HEK293 (cell line): Measurements from ENCODE around the gene BEST3.

Experiments
- CTCF ChIA-PET: fragments of 350-600 bp; formaldehyde crosslinking; extraction: SDS; loops from one replicate; lab custom pipeline; 2021; ENCODE audit warnings: antibody characterized with exemption; lab: Yijun Ruan, JAX
- POLR2A ChIA-PET: fragments of 300-600 bp; formaldehyde crosslinking; extraction: SDS; loops from one replicate; lab custom pipeline; 2020; ENCODE audit warnings: antibody characterized with exemption, inconsistent platforms; lab: Yijun Ruan, JAX
- H3K27ac ChIP-seq: fragments of 200-500 bp; sonication (Bioruptor generic); 2 replicates; pipeline ENCODE4 v1.5.1; 2014; ENCODE audit warnings: low read depth, low read length, control low read depth, inconsistent platforms; ENCODE audit errors: extremely low read depth
- H3K36me3 ChIP-seq, 2 experiments: fragments of 200-500 bp in 1 of 2; sonication (Bioruptor generic) in 1 of 2; 1 replicate in 1 of 2; 2 replicates in 1 of 2; pipeline ENCODE4 v1.5.1; 2014 to 2017; ENCODE audit warnings: inconsistent platforms in 2 of 2, low read length in 2 of 2; ENCODE audit not compliant: control insufficient read depth in 2 of 2, insufficient read depth in 1 of 2
- H3K4me1 ChIP-seq: fragments of 200-500 bp; sonication (Bioruptor generic); 2 replicates; pipeline ENCODE4 v1.5.1; 2014; ENCODE audit warnings: mild to moderate bottlenecking, low read length, inconsistent platforms; ENCODE audit not compliant: control insufficient read depth, insufficient read depth
- H3K4me3 ChIP-seq: 2 replicates; pipeline ENCODE4 v1.5.1; 2011; ENCODE audit warnings: low read depth, mild to moderate bottlenecking, control low read depth, low read length, moderate library complexity
- H3K9me3 ChIP-seq: fragments of 200-500 bp; sonication (Bioruptor generic); 2 replicates; pipeline ENCODE4 v1.5.1; 2014; ENCODE audit warnings: low read depth, low read length, inconsistent platforms; ENCODE audit not compliant: control insufficient read depth, insufficient read depth
- BCL6B ChIP-seq: fragments of 450-650 bp; formaldehyde crosslinking; IDR thresholded peaks from 2 replicates; pipeline ENCODE4 v1.5.1; 2017; ENCODE audit warnings: missing biosample characterization, missing genetic modification characterization
- IKZF3 ChIP-seq: fragments of 450-650 bp; IDR thresholded peaks from 2 replicates; pipeline ENCODE4 v1.5.0; 2018; ENCODE audit warnings: missing biosample characterization, mild to moderate bottlenecking, missing genetic modification characterization, moderate library complexity
- PBX3 ChIP-seq: sonication (generic); formaldehyde crosslinking; IDR thresholded peaks from 2 replicates; pipeline ENCODE4 v1.8.1; 2022; ENCODE audit warnings: mild to moderate bottlenecking, moderate library complexity, missing genetic modification reagents
- SP3 ChIP-seq: fragments of 450-650 bp; formaldehyde crosslinking; IDR thresholded peaks from 2 replicates; pipeline ENCODE4 v1.5.1; 2016; ENCODE audit warnings: missing biosample characterization, missing genetic modification characterization
- YY2 ChIP-seq: fragments of 450-650 bp; formaldehyde crosslinking; IDR thresholded peaks from 2 replicates; pipeline ENCODE4 v1.5.1; 2016; ENCODE audit warnings: missing biosample characterization, missing genetic modification characterization
- ZBTB11 ChIP-seq: fragments of 450-650 bp; formaldehyde crosslinking; conservative IDR thresholded peaks from 2 replicates; pipeline ENCODE4 v1.5.1; 2016; ENCODE audit warnings: low read depth, missing biosample characterization, missing genetic modification characterization
- ZBTB17 ChIP-seq: fragments of 450-650 bp; formaldehyde crosslinking; IDR thresholded peaks from 2 replicates; pipeline ENCODE4 v1.5.1; 2016; ENCODE audit warnings: missing biosample characterization, missing genetic modification characterization
- ZBTB6 ChIP-seq: fragments of 450-650 bp; formaldehyde crosslinking; IDR thresholded peaks from 2 replicates; pipeline ENCODE4 v1.5.1; 2017; ENCODE audit warnings: missing biosample characterization, missing genetic modification characterization
- ZIC2 ChIP-seq: fragments of 450-650 bp; formaldehyde crosslinking; IDR thresholded peaks from 2 replicates; pipeline ENCODE4 v1.5.1; 2016; ENCODE audit warnings: missing biosample characterization, missing genetic modification characterization
- ZNF10 ChIP-seq: fragments of 450-650 bp; formaldehyde crosslinking; IDR thresholded peaks from 2 replicates; pipeline ENCODE4 v1.5.1; 2017; ENCODE audit warnings: missing biosample characterization, missing genetic modification characterization
- ZNF157 ChIP-seq: fragments of 450-650 bp; formaldehyde crosslinking; IDR thresholded peaks from 2 replicates; pipeline ENCODE4 v1.5.1; 2016; ENCODE audit warnings: missing biosample characterization, missing genetic modification characterization
- ZNF2 ChIP-seq: fragments of 450-650 bp; formaldehyde crosslinking; IDR thresholded peaks from 2 replicates; pipeline ENCODE4 v1.5.1; 2016; ENCODE audit warnings: missing biosample characterization, missing genetic modification characterization
- ZNF280C ChIP-seq: fragments of 450-650 bp; formaldehyde crosslinking; IDR thresholded peaks from 2 replicates; pipeline ENCODE4 v1.5.1; 2016; ENCODE audit warnings: missing biosample characterization, missing genetic modification characterization
- ZNF394 ChIP-seq: fragments of 450-650 bp; formaldehyde crosslinking; IDR thresholded peaks from 2 replicates; pipeline ENCODE4 v1.5.1; 2016; ENCODE audit warnings: missing biosample characterization, missing genetic modification characterization, mild to moderate bottlenecking, moderate library complexity, borderline replicate concordance
- ZNF423 ChIP-seq: fragments of 450-650 bp; formaldehyde crosslinking; IDR thresholded peaks from 2 replicates; pipeline ENCODE4 v1.5.1; 2016; ENCODE audit warnings: missing biosample characterization, missing genetic modification characterization
- ZNF600 ChIP-seq: fragments of 450-650 bp; formaldehyde crosslinking; IDR thresholded peaks from 2 replicates; pipeline ENCODE4 v1.5.1; 2016; ENCODE audit warnings: missing biosample characterization, missing genetic modification characterization
- ZNF639 ChIP-seq: fragments of 450-650 bp; formaldehyde crosslinking; IDR thresholded peaks from 2 replicates; pipeline ENCODE4 v1.5.1; 2016; ENCODE audit warnings: missing biosample characterization, missing genetic modification characterization
- ZNF701 ChIP-seq: fragments of 450-650 bp; formaldehyde crosslinking; IDR thresholded peaks from 2 replicates; pipeline ENCODE4 v1.5.1; 2016; ENCODE audit warnings: missing biosample characterization, missing genetic modification characterization
- ZNF747 ChIP-seq: fragments of 450-650 bp; formaldehyde crosslinking; IDR thresholded peaks from 2 replicates; pipeline ENCODE4 v1.5.1; 2016; ENCODE audit warnings: missing biosample characterization, missing genetic modification characterization
- ZNF76 ChIP-seq: fragments of 450-650 bp; formaldehyde crosslinking; IDR thresholded peaks from 2 replicates; pipeline ENCODE4; 2016; ENCODE audit warnings: low read depth, missing biosample characterization, missing genetic modification characterization, borderline replicate concordance
- ZSCAN4 ChIP-seq: fragments of 450-650 bp; formaldehyde crosslinking; IDR thresholded peaks from 2 replicates; pipeline ENCODE4 v1.5.1; 2017; ENCODE audit warnings: missing biosample characterization, missing genetic modification characterization
- TF ChIP-seq, protein P1 (sequence below): fragments of 450-650 bp; formaldehyde crosslinking; IDR thresholded peaks from 2 replicates; pipeline ENCODE4 v1.5.1; 2016; ENCODE audit warnings: missing biosample characterization, missing genetic modification characterization

Gene BEST3

GRCh38 chr12:69688471-69689427 is 10.4 kb downstream of the BEST3 start (continued):
- TF ChIP-seq ZSCAN4 (tag by site-specific recombination): no peak
- TF ChIP-seq ZBTB6 (tag by site-specific recombination): no peak
- TF ChIP-seq ZNF423 (tag by site-specific recombination): no peak
- peak; percentile 91 for TF ChIP-seq IKZF3
- peak; percentile 95 for TF ChIP-seq ZIC2
- 0 out of 2 replicates have a peak, but pooled peaks have one; percentile 34 for TF ChIP-seq ZBTB17
- no peak for TF ChIP-seq BCL6B (tag by site-specific recombination)
- 0 out of 2 replicates have a peak, but pooled peaks have one; percentile 20 for TF ChIP-seq ZNF2
- no peak for TF ChIP-seq SP3 (tag by site-specific recombination)
- 0 out of 2 replicates have a peak, but pooled peaks have one; percentile 28 for TF ChIP-seq ZNF10 (tag by site-specific recombination)
- TF ChIP-seq, all 188 proteins: peak for 15

DNA sequence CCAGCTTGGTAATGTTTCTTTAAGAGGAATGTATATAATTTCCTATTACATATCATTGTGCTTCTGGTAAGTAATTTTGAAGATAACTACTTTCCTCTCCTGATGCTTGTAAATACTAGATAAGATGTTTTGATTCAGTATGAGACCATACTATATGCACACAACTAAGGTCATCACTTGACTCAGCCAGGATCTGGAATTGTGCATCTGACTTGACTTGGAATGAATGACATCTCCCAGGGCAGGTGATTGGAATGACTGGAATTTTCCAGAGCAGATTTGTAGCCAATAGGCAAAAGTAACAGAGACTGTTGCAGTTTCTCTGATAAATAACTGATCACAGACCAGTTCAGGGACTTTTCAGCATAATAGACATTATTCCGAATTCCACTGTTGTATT is 11.1 kb downstream of the BEST3 start:
- no peaks in the 10 kb centered on the region for H3K36me3 ChIP-seq
- POLR2A ChIA-PET: no interaction called here
- no peaks in the 10 kb centered on the region for H3K9me3 ChIP-seq
- no peak overlapping the region for H3K27ac ChIP-seq
- no peak overlapping the region for H3K4me3 ChIP-seq
- CTCF ChIA-PET: no interaction called here
- H3K4me1 ChIP-seq: 0 out of 2 replicates have a peak, but pooled peaks cover 2% of the 10 kb centered on the region
- TF ChIP-seq ZNF280C (tag by site-specific recombination) (no peak), ZNF639 (tag by site-specific recombination) (no peak), ZBTB11 (tag by site-specific recombination) (no peak), ZNF394 (no peak), ZNF157 (tag by site-specific recombination) (no peak), YY2 (tag by site-specific recombination) (no peak), ZNF747 (tag by site-specific recombination) (no peak), PBX3 (CRISPR knock-in tag) (no peak), ZNF600 (tag by site-specific recombination) (no peak), ZNF76 (tag by site-specific recombination) (no peak), ZNF701 (tag by site-specific recombination) (no peak)
- TF ChIP-seq, protein P1, sequence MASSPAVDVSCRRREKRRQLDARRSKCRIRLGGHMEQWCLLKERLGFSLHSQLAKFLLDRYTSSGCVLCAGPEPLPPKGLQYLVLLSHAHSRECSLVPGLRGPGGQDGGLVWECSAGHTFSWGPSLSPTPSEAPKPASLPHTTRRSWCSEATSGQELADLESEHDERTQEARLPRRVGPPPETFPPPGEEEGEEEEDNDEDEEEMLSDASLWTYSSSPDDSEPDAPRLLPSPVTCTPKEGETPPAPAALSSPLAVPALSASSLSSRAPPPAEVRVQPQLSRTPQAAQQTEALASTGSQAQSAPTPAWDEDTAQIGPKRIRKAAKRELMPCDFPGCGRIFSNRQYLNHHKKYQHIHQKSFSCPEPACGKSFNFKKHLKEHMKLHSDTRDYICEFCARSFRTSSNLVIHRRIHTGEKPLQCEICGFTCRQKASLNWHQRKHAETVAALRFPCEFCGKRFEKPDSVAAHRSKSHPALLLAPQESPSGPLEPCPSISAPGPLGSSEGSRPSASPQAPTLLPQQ (tag by site-specific recombination): no peak
